HCT116 (cell line): ENCODE measurements around the gene TBRG4. TPM values are rescaled to one million over a fixed set of nuclear protein-coding genes. Genes with fewer than 3 reads are reported as not detected.

Source experiments
- ATAC-seq: fragments of 200-7000 bp; cut with Tn5 transposase; 2 replicates; pipeline ENCODE4 v1.9.1; 2020; ENCODE audit warnings: mild to moderate bottlenecking, moderate library complexity
- BruUV-seq: library from RNA; stranded (reverse); fragments of 400-500 nt; replicated peaks from 2 replicates; lab custom pipeline; 2021; lab: Mats Ljungman, UMichigan
- CTCF ChIA-PET: fragments of 300-600 bp; sonication (Branson Sonifier 250); formaldehyde crosslinking; loops from one replicate; lab custom pipeline; 2021; ENCODE audit warnings: antibody characterized with exemption; lab: Charles Lee
- POLR2A ChIA-PET: fragments of 300-600, 350-600 bp; sonication (Branson Sonifier 250); formaldehyde crosslinking; loops from one replicate; lab custom pipeline; 2021; ENCODE audit warnings: antibody characterized with exemption; lab: Charles Lee
- RAD21 ChIA-PET, 2 experiments: fragments of 300-600 bp; sonication (Branson Sonifier 250); formaldehyde crosslinking; loops; one replicate each; lab custom pipeline; 2023; ENCODE audit warnings: low total read pairs in 2 of 2; ENCODE audit not compliant: uncharacterized antibody in 2 of 2, unreplicated experiment in 2 of 2, low non-redundant PET in 1 of 2; lab: Charles Lee
- DNase-seq: peaks from one replicate; pipeline ENCODE4 v3.0.0-alpha.2; 2010; ENCODE audit warnings: low read depth, low spot score
- H2AFZ ChIP-seq: fragments of 200-600 bp; shearing (Covaris generic), sonication (generic); 2 replicates; pipeline ENCODE4 v1.6.1; 2017; ENCODE audit warnings: low read depth, mixed run types, mixed read lengths, antibody characterized with exemption, low read length; ENCODE audit not compliant: poor library complexity, severe bottlenecking
- H3K27ac ChIP-seq: 2 replicates; pipeline ENCODE4 v1.5.1; 2012; ENCODE audit warnings: low read depth, low read length
- H3K27me3 ChIP-seq: fragments of 200-600 bp; sonication (generic); 2 replicates; pipeline ENCODE4 v1.6.1; 2016; ENCODE audit warnings: mixed run types, low read length, mixed read lengths; ENCODE audit not compliant: insufficient read depth
- H3K36me3 ChIP-seq, 2 experiments: fragments of 200-500 bp in 1 of 2; fragments of 200-600 bp in 1 of 2; sonication (Bioruptor generic) in 1 of 2; sonication (generic) in 1 of 2; 2 replicates each; pipeline versions ENCODE4 v1.5.1 to v1.6.1; 2014 to 2016; ENCODE audit warnings: low read length in 2 of 2, inconsistent platforms in 1 of 2, mixed read lengths in 1 of 2, mixed run types in 1 of 2; ENCODE audit not compliant: insufficient read depth in 2 of 2, control insufficient read depth in 1 of 2
- H3K4me1 ChIP-seq, 2 experiments: fragments of 200-600 bp in 1 of 2; sonication (generic) in 1 of 2; 2 replicates each; pipeline versions ENCODE4 v1.5.1 to v1.6.1; 2012 to 2017; ENCODE audit warnings: low read length in 2 of 2, inconsistent platforms in 1 of 2, mild to moderate bottlenecking in 1 of 2, mixed read lengths in 1 of 2, mixed run types in 1 of 2, moderate library complexity in 1 of 2; ENCODE audit not compliant: insufficient read depth in 2 of 2, control insufficient read depth in 1 of 2
- H3K4me2 ChIP-seq: fragments of 200-600 bp; sonication (generic); 2 replicates; pipeline ENCODE4 v1.6.1; 2017; ENCODE audit warnings: mixed run types, low read length, mixed read lengths
- H3K4me3 ChIP-seq, 2 experiments: fragments of 200-600 bp in 1 of 2; sonication (generic) in 1 of 2; replicated peaks in 1 of 2; 2 replicates each; pipeline ENCODE4 v1.5.1; 2011 to 2016; ENCODE audit warnings: low read length in 2 of 2, control low read depth in 1 of 2, low read depth in 1 of 2, mild to moderate bottlenecking in 1 of 2, mixed read lengths in 1 of 2, mixed run types in 1 of 2
- H3K79me2 ChIP-seq: fragments of 200-600 bp; sonication (generic); 2 replicates; pipeline ENCODE4 v1.6.1; 2017; ENCODE audit warnings: mild to moderate bottlenecking, mixed run types, low read length, moderate library complexity, mixed read lengths; ENCODE audit not compliant: insufficient read depth
- H3K9ac ChIP-seq: fragments of 200-600 bp; sonication (generic); 2 replicates; pipeline ENCODE4 v1.6.1; 2016; ENCODE audit warnings: low read length, mixed read lengths
- H3K9me2 ChIP-seq: fragments of 200-600 bp; sonication (generic), shearing (Covaris generic); 2 replicates; pipeline ENCODE4 v1.6.1; 2017; ENCODE audit warnings: mixed run types, mild to moderate bottlenecking, moderate library complexity; ENCODE audit not compliant: insufficient read depth
- H3K9me3 ChIP-seq, 2 experiments: fragments of 200-500 bp in 1 of 2; fragments of 200-600 bp in 1 of 2; sonication (Bioruptor generic) in 1 of 2; sonication (generic) in 1 of 2; 2 replicates each; pipeline ENCODE4 v1.6.1; 2014 to 2017; ENCODE audit warnings: low read length in 2 of 2, mixed read lengths in 2 of 2, inconsistent platforms in 1 of 2, low read depth in 1 of 2, mild to moderate bottlenecking in 1 of 2, mixed run types in 1 of 2, moderate library complexity in 1 of 2; ENCODE audit not compliant: control insufficient read depth in 1 of 2, insufficient read depth in 1 of 2
- H4K20me1 ChIP-seq: fragments of 200-600 bp; sonication (generic), shearing (Covaris generic); 2 replicates; pipeline ENCODE4 v1.6.1; 2017; ENCODE audit warnings: mixed run types, mild to moderate bottlenecking, moderate library complexity; ENCODE audit not compliant: insufficient read depth
- ELF1 ChIP-seq: IDR thresholded peaks from 2 replicates; pipeline ENCODE4 v1.6.1; 2012; ENCODE audit warnings: low read depth, borderline replicate concordance
- EZH2 ChIP-seq: fragments of 200-600 bp; sonication (generic); IDR thresholded peaks from 2 replicates; pipeline ENCODE4 v1.6.1; 2017; ENCODE audit warnings: antibody characterized with exemption, mixed run types
- EZH2phosphoT487 ChIP-seq: fragments of 200-600 bp; IDR thresholded peaks from 2 replicates; pipeline ENCODE4 v1.6.1; 2018; ENCODE audit warnings: antibody characterized with exemption, borderline replicate concordance
- FOSL1 ChIP-seq: IDR thresholded peaks from 2 replicates; pipeline ENCODE4 v1.6.1; 2012; ENCODE audit warnings: low read depth
- JUND ChIP-seq: IDR thresholded peaks from 2 replicates; pipeline ENCODE4 v1.6.1; 2012
- POLR2A ChIP-seq: IDR thresholded peaks from 2 replicates; pipeline ENCODE4 v1.7.0; 2011; ENCODE audit warnings: borderline replicate concordance; ENCODE audit not compliant: insufficient read depth, insufficient read length; ENCODE audit errors: extremely low read depth
- POLR2AphosphoS5 ChIP-seq: IDR thresholded peaks from 2 replicates; pipeline ENCODE4 v1.6.1; 2011; ENCODE audit warnings: mild to moderate bottlenecking, low read depth, low read length, moderate library complexity
- SIN3A ChIP-seq: IDR thresholded peaks from 2 replicates; pipeline ENCODE4 v1.6.1; 2012; ENCODE audit warnings: low read depth
- SRF ChIP-seq: IDR thresholded peaks from 2 replicates; pipeline ENCODE4 v1.6.1; 2012; ENCODE audit warnings: low read depth
- TCF7L2 ChIP-seq: IDR thresholded peaks from 2 replicates; pipeline ENCODE4 v1.7.0; 2011; ENCODE audit warnings: borderline replicate concordance, inconsistent platforms; ENCODE audit not compliant: insufficient read depth, insufficient read length; ENCODE audit errors: extremely low read depth
- ZNF274 ChIP-seq: fragments of 200-500 bp; sonication (Bioruptor generic); IDR thresholded peaks from 2 replicates; pipeline ENCODE4 v1.6.1; 2014; ENCODE audit warnings: mild to moderate bottlenecking, low read depth, low read length, inconsistent platforms
- intact Hi-C: fragments of 100-400 bp; cut with micrococcal nuclease; formaldehyde crosslinking; loops from 2 replicates; pipeline ENCODE4 v1.10.0; 2022
- total RNA-seq: library from RNA; stranded (reverse); gene quantifications from one replicate; pipeline ENCODE4 v1.2.1, GENCODE V29; 2021; ENCODE audit not compliant: unreplicated experiment
- TF ChIP-seq, protein P1 (sequence below): IDR thresholded peaks from 2 replicates; pipeline ENCODE4 v1.6.1; 2011; ENCODE audit warnings: mild to moderate bottlenecking, low read length, moderate library complexity; ENCODE audit not compliant: insufficient replicate concordance; ENCODE audit errors: extremely low read depth
- TF ChIP-seq, protein P2 (sequence below): IDR thresholded peaks from 2 replicates; pipeline ENCODE4 v1.6.1; 2012
- TF ChIP-seq, protein P3 (sequence below): IDR thresholded peaks from 2 replicates; pipeline ENCODE4 v1.6.1; 2012; ENCODE audit warnings: low read depth

TBRG4 gene
- total RNA-seq, 1 experiment from 2014 or later: 136 TPM

DNA sequence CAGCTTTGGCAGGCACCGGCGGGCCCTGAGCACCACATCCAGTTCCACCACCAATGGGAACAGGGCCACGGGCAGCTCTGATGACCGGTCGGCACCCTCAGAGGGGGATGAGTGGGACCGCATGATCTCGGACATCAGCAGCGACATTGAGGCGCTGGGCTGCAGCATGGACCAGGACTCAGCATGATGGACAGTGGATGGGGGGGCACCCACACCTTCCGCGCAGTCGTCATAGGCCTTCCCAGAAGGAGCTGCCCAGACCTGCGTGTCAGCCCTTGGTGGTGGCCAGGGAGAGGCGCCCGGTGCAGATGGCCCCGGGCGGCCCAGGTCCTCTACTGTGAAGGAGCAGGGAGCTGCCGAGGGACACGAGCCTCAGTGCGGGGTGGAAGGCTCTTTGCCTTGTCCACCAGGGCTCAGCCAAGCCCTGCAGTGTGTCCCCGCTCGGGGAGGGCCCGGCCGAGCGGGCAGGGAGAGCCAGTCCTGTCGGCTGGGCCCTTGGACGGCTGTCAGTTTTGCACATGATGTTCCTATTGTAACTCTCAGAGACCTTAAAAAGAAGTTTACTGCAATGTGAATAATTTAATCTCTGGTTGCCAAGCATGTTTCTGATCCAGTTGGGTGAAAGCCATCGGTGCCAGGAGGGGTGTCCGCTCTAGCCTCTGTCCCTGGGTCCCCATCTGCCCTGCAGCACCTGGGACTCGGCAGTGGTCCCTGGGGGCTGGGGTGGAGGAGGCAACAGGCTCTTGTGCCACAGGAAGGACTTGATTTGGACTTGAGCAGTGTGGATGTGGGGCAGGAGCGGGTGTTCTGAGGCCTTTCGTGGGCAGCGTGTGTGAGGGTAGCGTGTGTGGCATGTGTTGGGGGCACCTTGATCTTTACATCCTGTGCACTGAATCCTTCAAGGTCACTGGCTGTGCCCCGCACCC lies 35.4 kb downstream of the TBRG4 start:
- Histone ChIP-seq H3K79me2 (no peaks in the 10 kb centered on the region), H3K27ac (no peak overlapping the region), H4K20me1 (no peaks in the 10 kb centered on the region), H3K9me3 (no peaks in the 10 kb centered on the region), H2AFZ (no peak overlapping the region), H3K36me3 (no peaks in the 10 kb centered on the region), H3K9ac (no peak overlapping the region), H3K9me2 (no peaks in the 10 kb centered on the region), H3K4me2 (no peak overlapping the region), H3K4me3 (no peak overlapping the region), H3K27me3 (no peaks in the 10 kb centered on the region), H3K4me1 (no peaks in the 10 kb centered on the region)
- CTCF ChIA-PET: no interaction called here
- DNase-seq: no peak
- RAD21 ChIA-PET: no interaction called here
- BruUV-seq: no TSS peak
- TF ChIP-seq, protein P1, sequence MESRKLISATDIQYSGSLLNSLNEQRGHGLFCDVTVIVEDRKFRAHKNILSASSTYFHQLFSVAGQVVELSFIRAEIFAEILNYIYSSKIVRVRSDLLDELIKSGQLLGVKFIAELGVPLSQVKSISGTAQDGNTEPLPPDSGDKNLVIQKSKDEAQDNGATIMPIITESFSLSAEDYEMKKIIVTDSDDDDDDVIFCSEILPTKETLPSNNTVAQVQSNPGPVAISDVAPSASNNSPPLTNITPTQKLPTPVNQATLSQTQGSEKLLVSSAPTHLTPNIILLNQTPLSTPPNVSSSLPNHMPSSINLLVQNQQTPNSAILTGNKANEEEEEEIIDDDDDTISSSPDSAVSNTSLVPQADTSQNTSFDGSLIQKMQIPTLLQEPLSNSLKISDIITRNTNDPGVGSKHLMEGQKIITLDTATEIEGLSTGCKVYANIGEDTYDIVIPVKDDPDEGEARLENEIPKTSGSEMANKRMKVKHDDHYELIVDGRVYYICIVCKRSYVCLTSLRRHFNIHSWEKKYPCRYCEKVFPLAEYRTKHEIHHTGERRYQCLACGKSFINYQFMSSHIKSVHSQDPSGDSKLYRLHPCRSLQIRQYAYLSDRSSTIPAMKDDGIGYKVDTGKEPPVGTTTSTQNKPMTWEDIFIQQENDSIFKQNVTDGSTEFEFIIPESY: no peak
- TF ChIP-seq POLR2A (no peak), ZNF274 (no peak), POLR2AphosphoS5 (no peak), JUND (no peak), EZH2phosphoT487 (no peak), ELF1 (no peak), TCF7L2 (no peak), SRF (no peak), EZH2 (no peak), SIN3A (no peak), FOSL1 (no peak)
- TF ChIP-seq, protein P2, sequence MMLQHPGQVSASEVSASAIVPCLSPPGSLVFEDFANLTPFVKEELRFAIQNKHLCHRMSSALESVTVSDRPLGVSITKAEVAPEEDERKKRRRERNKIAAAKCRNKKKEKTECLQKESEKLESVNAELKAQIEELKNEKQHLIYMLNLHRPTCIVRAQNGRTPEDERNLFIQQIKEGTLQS: no peak
- TF ChIP-seq, protein P3, sequence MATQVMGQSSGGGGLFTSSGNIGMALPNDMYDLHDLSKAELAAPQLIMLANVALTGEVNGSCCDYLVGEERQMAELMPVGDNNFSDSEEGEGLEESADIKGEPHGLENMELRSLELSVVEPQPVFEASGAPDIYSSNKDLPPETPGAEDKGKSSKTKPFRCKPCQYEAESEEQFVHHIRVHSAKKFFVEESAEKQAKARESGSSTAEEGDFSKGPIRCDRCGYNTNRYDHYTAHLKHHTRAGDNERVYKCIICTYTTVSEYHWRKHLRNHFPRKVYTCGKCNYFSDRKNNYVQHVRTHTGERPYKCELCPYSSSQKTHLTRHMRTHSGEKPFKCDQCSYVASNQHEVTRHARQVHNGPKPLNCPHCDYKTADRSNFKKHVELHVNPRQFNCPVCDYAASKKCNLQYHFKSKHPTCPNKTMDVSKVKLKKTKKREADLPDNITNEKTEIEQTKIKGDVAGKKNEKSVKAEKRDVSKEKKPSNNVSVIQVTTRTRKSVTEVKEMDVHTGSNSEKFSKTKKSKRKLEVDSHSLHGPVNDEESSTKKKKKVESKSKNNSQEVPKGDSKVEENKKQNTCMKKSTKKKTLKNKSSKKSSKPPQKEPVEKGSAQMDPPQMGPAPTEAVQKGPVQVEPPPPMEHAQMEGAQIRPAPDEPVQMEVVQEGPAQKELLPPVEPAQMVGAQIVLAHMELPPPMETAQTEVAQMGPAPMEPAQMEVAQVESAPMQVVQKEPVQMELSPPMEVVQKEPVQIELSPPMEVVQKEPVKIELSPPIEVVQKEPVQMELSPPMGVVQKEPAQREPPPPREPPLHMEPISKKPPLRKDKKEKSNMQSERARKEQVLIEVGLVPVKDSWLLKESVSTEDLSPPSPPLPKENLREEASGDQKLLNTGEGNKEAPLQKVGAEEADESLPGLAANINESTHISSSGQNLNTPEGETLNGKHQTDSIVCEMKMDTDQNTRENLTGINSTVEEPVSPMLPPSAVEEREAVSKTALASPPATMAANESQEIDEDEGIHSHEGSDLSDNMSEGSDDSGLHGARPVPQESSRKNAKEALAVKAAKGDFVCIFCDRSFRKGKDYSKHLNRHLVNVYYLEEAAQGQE: no peak
- intact Hi-C loops: no loop called here
- POLR2A ChIA-PET: no interaction called here
- no peak for ATAC-seq
